Brain pericyte (primary cell): ENCODE results near the gene SMYD3.

Experiments used
- DNase-seq: peaks from one replicate; pipeline ENCODE4 v3.0.0-alpha.2; 2012; ENCODE audit warnings: low read depth, low spot score

SMYD3 gene

GRCh38 chr1:246147524-246148461, 359.3 kb downstream of the SMYD3 start:
- no peak for DNase-seq

GRCh38 chr1:246146804-246147523, 360.1 kb downstream of the SMYD3 start:
- no peak for DNase-seq

GRCh38 chr1:246145900-246146299, 361.2 kb downstream of the SMYD3 start:
- DNase-seq = no peak

GRCh38 chr1:246144931-246145330, 362.1 kb downstream of the SMYD3 start:
- no peak for DNase-seq

- DNase-seq = peak; percentile 41
These were observed 364.7 kb downstream of the SMYD3 start for GRCh38 chr1:246142320-246142893.

GRCh38 chr1:246141306-246141705, 365.8 kb downstream of the SMYD3 start:
- no peak for DNase-seq

GRCh38 chr1:246139745-246140182, 367.3 kb downstream of the SMYD3 start:
- no peak for DNase-seq

- DNase-seq = no peak
These were observed 368.3 kb downstream of the SMYD3 start for GRCh38 chr1:246138781-246139180.

GRCh38 chr1:246136477-246136876, 370.6 kb downstream of the SMYD3 start:
- DNase-seq = no peak

- DNase-seq = no peak
These were observed 372.3 kb downstream of the SMYD3 start for GRCh38 chr1:246134789-246135188.

- no peak for DNase-seq
These were observed 376.0 kb downstream of the SMYD3 start for GRCh38 chr1:246131095-246131494.

GRCh38 chr1:246128494-246129069, 378.5 kb downstream of the SMYD3 start:
- no peak for DNase-seq

GRCh38 chr1:246126580-246126979, 380.5 kb downstream of the SMYD3 start:
- DNase-seq = no peak

GRCh38 chr1:246122071-246122470, 385.0 kb downstream of the SMYD3 start:
- DNase-seq = no peak

GRCh38 chr1:246121533-246121932, 385.5 kb downstream of the SMYD3 start:
- DNase-seq = no peak

- no peak for DNase-seq
These were observed 389.9 kb downstream of the SMYD3 start for GRCh38 chr1:246117066-246117791.

- no peak for DNase-seq
These were observed 392.7 kb downstream of the SMYD3 start for GRCh38 chr1:246114369-246114768.

GRCh38 chr1:246113555-246114095, 393.5 kb downstream of the SMYD3 start:
- DNase-seq = no peak

- DNase-seq = no peak
These were observed 395.5 kb downstream of the SMYD3 start for GRCh38 chr1:246111570-246111969.

GRCh38 chr1:246110343-246111219, 396.5 kb downstream of the SMYD3 start:
- peak; percentile 73 for DNase-seq
